ENCODE data around the gene FURIN. TPM values are rescaled to one million over a fixed set of nuclear protein-coding genes. Genes with fewer than 3 reads are reported as not detected.
"Not testable (repeated sequence)": the region's sequence is repeated elsewhere in the genome, so short reads cannot be mapped to it uniquely, and the experiment has no call there.

The FURIN gene
- total RNA-seq, 1 experiment from 2014 or later, result 29.7 TPM

- no peak for DNase-seq (ENCODE audit: low read depth)
- in situ Hi-C loops (cut with HindIII; ENCODE audit: low pct_unique_long_range_greater_than_20kb, low sequenced_read_pairs), result no loop called here
Observed at GRCh38 chr15:90863987-90864386, 4.4 kb upstream of the FURIN start.

- in situ Hi-C loops (cut with HindIII; ENCODE audit: low pct_unique_long_range_greater_than_20kb, low sequenced_read_pairs), result no loop called here
Observed at GRCh38 chr15:90864507-90864906, 3.9 kb upstream of the FURIN start.

GRCh38 chr15:90865702-90866101, 2.7 kb upstream of the FURIN start:
- no peak for DNase-seq (ENCODE audit: low read depth)
- in situ Hi-C loops (cut with HindIII; ENCODE audit: low pct_unique_long_range_greater_than_20kb, low sequenced_read_pairs), result no loop called here

More at GRCh38 chr15:90864507-90864906, 3.9 kb upstream of the FURIN start:
- DNase-seq (ENCODE audit: low read depth), result no peak

GRCh38 chr15:90866161-90866715, 2.1 kb upstream of the FURIN start:
- in situ Hi-C loops (cut with HindIII; ENCODE audit: low pct_unique_long_range_greater_than_20kb, low sequenced_read_pairs), result no loop called here
- DNase-seq (ENCODE audit: low read depth), result no peak

GRCh38 chr15:90866800-90867199, 1.6 kb upstream of the FURIN start:
- DNase-seq (ENCODE audit: low read depth), result no peak
- in situ Hi-C loops (cut with HindIII; ENCODE audit: low pct_unique_long_range_greater_than_20kb, low sequenced_read_pairs), result no loop called here

- in situ Hi-C loops (cut with HindIII; ENCODE audit: low pct_unique_long_range_greater_than_20kb, low sequenced_read_pairs), result no loop called here
Observed at GRCh38 chr15:90869140-90869541, 753 bp downstream of the FURIN start.

GRCh38 chr15:90869601-90870353, 1.4 kb downstream of the FURIN start:
- DNase-seq (ENCODE audit: low read depth), result peak; percentile 87
- in situ Hi-C loops (cut with HindIII; ENCODE audit: low pct_unique_long_range_greater_than_20kb, low sequenced_read_pairs), result no loop called here

More at GRCh38 chr15:90869140-90869541, 753 bp downstream of the FURIN start:
- no peak for DNase-seq (ENCODE audit: low read depth)

- in situ Hi-C loops (cut with HindIII; ENCODE audit: low pct_unique_long_range_greater_than_20kb, low sequenced_read_pairs), result no loop called here
- DNase-seq (ENCODE audit: low read depth), result peak; percentile 25
Observed at GRCh38 chr15:90870354-90871138, 2.2 kb downstream of the FURIN start.

GRCh38 chr15:90871139-90871715, 2.8 kb downstream of the FURIN start:
- peak; percentile 46 for DNase-seq (ENCODE audit: low read depth)
- in situ Hi-C loops (cut with HindIII; ENCODE audit: low pct_unique_long_range_greater_than_20kb, low sequenced_read_pairs), result no loop called here

GRCh38 chr15:90871716-90872485, 3.5 kb downstream of the FURIN start:
- in situ Hi-C loops (cut with HindIII; ENCODE audit: low pct_unique_long_range_greater_than_20kb, low sequenced_read_pairs), result no loop called here
- peak; percentile 29 for DNase-seq (ENCODE audit: low read depth)

- in situ Hi-C loops (cut with HindIII; ENCODE audit: low pct_unique_long_range_greater_than_20kb, low sequenced_read_pairs), result no loop called here
- DNase-seq (ENCODE audit: low read depth), result peak; percentile 33
Observed at GRCh38 chr15:90872486-90873184, 4.2 kb downstream of the FURIN start.

GRCh38 chr15:90873488-90873997, 5.2 kb downstream of the FURIN start:
- DNase-seq (ENCODE audit: low read depth), result no peak
- in situ Hi-C loops (cut with HindIII; ENCODE audit: low pct_unique_long_range_greater_than_20kb, low sequenced_read_pairs), result no loop called here

- in situ Hi-C loops (cut with HindIII; ENCODE audit: low pct_unique_long_range_greater_than_20kb, low sequenced_read_pairs), result no loop called here
- DNase-seq (ENCODE audit: low read depth), result peak; percentile 64
Observed at GRCh38 chr15:90873998-90874605, 5.7 kb downstream of the FURIN start.

- DNase-seq (ENCODE audit: low read depth); in situ Hi-C loops (cut with HindIII; ENCODE audit: low pct_unique_long_range_greater_than_20kb, low sequenced_read_pairs): not testable (repeated sequence)
Observed at GRCh38 chr15:90874986-90875385, 6.6 kb downstream of the FURIN start.

GRCh38 chr15:90875549-90875981, 7.2 kb downstream of the FURIN start:
- in situ Hi-C loops (cut with HindIII; ENCODE audit: low pct_unique_long_range_greater_than_20kb, low sequenced_read_pairs), result no loop called here

GRCh38 chr15:90876046-90876445, 7.7 kb downstream of the FURIN start:
- in situ Hi-C loops (cut with HindIII; ENCODE audit: low pct_unique_long_range_greater_than_20kb, low sequenced_read_pairs), result no loop called here

More at GRCh38 chr15:90875549-90875981, 7.2 kb downstream of the FURIN start:
- DNase-seq (ENCODE audit: low read depth), result no peak

More at GRCh38 chr15:90876046-90876445, 7.7 kb downstream of the FURIN start:
- no peak for DNase-seq (ENCODE audit: low read depth)
